Colonic mucosa (tissue), 4 donors: Measurements from ENCODE around the gene PLXNA3. TPM values are rescaled to one million over a fixed set of nuclear protein-coding genes. Genes with fewer than 3 reads are reported as not detected.

ENCODE experiments used
- DNase-seq: peaks from one replicate; pipeline ENCODE4 v3.0.0-alpha.2; 2020
- H3K27ac ChIP-seq: fragments of 200-600 bp; one replicate; pipeline ENCODE4 v1.8.0; 2021
- H3K27me3 ChIP-seq: fragments of 200-600 bp; one replicate; pipeline ENCODE4 v1.8.0; 2021
- H3K36me3 ChIP-seq: fragments of 200-600 bp; one replicate; pipeline ENCODE4 v1.8.0; 2021
- H3K4me1 ChIP-seq: fragments of 200-600 bp; one replicate; pipeline ENCODE4 v1.8.0; 2021; ENCODE audit warnings: mild to moderate bottlenecking
- H3K4me3 ChIP-seq: fragments of 200-600 bp; one replicate; pipeline ENCODE4 v1.8.0; 2021
- H3K9ac ChIP-seq, 2 donors: one replicate each; pipeline ENCODE4 v1.7.0; 2013; ENCODE audit warnings: control low read depth in 2 of 2, low read depth in 2 of 2, low read length in 2 of 2
- H3K9me3 ChIP-seq: fragments of 200-600 bp; one replicate; pipeline ENCODE4 v1.8.0; 2021
- intact Hi-C: fragments of 100-400 bp; cut with DNase I; formaldehyde crosslinking; loops from one replicate; pipeline ENCODE4 v1.14.1; 2022
- total RNA-seq, 2 donors: library from RNA; stranded (reverse); fragmentation: NEBNext Ultra II Directional in 1 of 2; extraction: Animal tissue kit (Norgen Biotek cat#: 25700) in 1 of 2; gene quantifications; one replicate each; pipeline ENCODE4 v1.2.1, GENCODE V29; 2021
- TF ChIP-seq, protein P1 (sequence below): fragments of 200-600 bp; IDR thresholded peaks from one replicate; pipeline ENCODE4 v1.8.0; 2022; ENCODE audit warnings: antibody characterized with exemption, mild to moderate bottlenecking
- donor health status: healthy.
- donor health status: DM: no; HTN: no; CAD: no.
- donor health status: DM: no; HTN: no; CAD: no.

PLXNA3 gene
- total RNA-seq, 2 donors from 2014 or later: 37.7 to 43.9 TPM

DNA sequence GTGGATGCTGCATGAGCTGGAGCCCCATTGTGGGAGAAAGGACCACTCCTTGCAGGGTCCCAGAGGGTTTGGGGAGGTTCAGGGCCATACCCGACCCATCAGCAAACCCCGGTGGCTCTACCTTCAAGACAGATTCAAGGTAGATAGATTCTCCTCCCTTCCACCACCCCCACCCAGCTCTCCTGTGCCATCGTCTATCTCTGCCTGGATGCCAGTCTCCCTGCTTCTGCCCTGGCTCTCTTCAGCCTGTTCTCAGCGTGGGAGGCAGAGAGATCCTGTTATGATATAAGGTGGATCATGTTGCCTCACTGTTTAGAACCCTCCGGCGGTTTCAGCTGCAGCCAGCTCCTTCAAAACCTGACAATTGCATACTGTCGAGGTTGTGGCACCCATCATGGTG, 15.6 kb downstream of the PLXNA3 start:
- no peak overlapping the region for H3K27ac ChIP-seq
- no peak for DNase-seq
- TF ChIP-seq, protein P1, sequence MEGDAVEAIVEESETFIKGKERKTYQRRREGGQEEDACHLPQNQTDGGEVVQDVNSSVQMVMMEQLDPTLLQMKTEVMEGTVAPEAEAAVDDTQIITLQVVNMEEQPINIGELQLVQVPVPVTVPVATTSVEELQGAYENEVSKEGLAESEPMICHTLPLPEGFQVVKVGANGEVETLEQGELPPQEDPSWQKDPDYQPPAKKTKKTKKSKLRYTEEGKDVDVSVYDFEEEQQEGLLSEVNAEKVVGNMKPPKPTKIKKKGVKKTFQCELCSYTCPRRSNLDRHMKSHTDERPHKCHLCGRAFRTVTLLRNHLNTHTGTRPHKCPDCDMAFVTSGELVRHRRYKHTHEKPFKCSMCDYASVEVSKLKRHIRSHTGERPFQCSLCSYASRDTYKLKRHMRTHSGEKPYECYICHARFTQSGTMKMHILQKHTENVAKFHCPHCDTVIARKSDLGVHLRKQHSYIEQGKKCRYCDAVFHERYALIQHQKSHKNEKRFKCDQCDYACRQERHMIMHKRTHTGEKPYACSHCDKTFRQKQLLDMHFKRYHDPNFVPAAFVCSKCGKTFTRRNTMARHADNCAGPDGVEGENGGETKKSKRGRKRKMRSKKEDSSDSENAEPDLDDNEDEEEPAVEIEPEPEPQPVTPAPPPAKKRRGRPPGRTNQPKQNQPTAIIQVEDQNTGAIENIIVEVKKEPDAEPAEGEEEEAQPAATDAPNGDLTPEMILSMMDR: no peak
- intact Hi-C loops: no loop called here
- H3K36me3 ChIP-seq: no peaks in the 10 kb centered on the region
- no peak overlapping the region for H3K9ac ChIP-seq
- no peaks in the 10 kb centered on the region for H3K9me3 ChIP-seq
- H3K4me1 ChIP-seq: no peaks in the 10 kb centered on the region
- no peaks in the 10 kb centered on the region for H3K27me3 ChIP-seq
- H3K4me3 ChIP-seq: no peak overlapping the region

DNA sequence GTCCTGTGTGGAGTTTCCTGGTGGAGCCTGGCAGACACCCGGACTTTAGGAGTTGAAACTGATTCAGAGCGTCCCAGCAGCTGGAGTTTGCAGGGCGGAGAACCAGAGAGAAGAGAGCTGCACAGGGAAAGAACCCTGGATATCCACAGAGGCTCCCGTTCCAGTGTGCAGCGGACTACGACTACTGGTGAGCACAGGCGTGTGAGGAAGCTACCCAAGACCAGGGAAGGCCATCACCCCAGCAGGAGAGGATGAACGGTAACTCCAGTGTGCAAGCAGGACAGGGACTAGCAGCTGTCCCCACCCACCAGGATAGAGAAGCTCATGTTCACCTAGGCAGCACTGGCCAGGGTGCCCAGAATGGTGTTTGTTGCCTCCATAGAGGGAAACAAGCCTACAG, 18.7 kb downstream of the PLXNA3 start:
- H3K27ac ChIP-seq: no peak overlapping the region
- TF ChIP-seq, protein P1: no peak
- intact Hi-C loops: no loop called here
- H3K36me3 ChIP-seq: no peaks in the 10 kb centered on the region
- DNase-seq: no peak
- no peak overlapping the region for H3K9ac ChIP-seq
- H3K4me3 ChIP-seq: no peak overlapping the region
- H3K9me3 ChIP-seq: no peaks in the 10 kb centered on the region
- no peaks in the 10 kb centered on the region for H3K4me1 ChIP-seq
- no peaks in the 10 kb centered on the region for H3K27me3 ChIP-seq

DNA sequence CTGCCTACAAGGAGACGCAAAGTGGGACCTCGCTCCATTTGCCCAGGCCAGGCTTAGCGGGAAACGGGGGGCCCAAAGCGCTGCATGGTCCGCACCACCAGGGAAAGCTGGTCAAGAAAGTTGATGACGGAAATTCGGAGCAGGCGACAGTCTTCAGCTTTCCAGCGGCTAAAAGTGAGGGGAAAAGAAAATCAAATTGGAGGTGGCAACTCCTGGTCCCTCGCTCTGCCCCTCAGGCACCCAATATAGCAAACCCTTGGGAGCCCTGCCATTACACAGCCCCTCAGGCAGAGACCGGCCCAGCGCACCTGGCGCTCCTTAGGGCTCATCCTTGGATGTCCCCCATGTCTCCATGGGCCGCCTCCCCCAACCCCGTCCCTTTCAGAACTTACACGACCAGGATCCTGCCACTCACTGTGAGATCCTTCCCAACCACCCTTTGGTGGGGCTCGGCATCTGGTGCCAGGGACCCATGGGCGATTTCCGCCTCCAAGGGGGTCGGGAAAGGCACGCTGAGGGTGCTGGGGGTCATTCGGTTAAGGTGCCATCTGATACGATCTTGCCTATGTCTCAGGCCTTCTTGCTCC, 19.9 kb downstream of the PLXNA3 start:
- Histone ChIP-seq H3K9me3 (no peaks in the 10 kb centered on the region), H3K36me3 (no peaks in the 10 kb centered on the region), H3K27me3 (no peaks in the 10 kb centered on the region), H3K4me1 (no peaks in the 10 kb centered on the region), H3K4me3 (peak overlapping the region; percentile 22), H3K27ac (no peak overlapping the region), H3K9ac (peak overlapping the region; percentile 44 to 56)
- intact Hi-C loops: no loop called here
- DNase-seq: peak; percentile 22
- TF ChIP-seq, protein P1: no peak

DNA sequence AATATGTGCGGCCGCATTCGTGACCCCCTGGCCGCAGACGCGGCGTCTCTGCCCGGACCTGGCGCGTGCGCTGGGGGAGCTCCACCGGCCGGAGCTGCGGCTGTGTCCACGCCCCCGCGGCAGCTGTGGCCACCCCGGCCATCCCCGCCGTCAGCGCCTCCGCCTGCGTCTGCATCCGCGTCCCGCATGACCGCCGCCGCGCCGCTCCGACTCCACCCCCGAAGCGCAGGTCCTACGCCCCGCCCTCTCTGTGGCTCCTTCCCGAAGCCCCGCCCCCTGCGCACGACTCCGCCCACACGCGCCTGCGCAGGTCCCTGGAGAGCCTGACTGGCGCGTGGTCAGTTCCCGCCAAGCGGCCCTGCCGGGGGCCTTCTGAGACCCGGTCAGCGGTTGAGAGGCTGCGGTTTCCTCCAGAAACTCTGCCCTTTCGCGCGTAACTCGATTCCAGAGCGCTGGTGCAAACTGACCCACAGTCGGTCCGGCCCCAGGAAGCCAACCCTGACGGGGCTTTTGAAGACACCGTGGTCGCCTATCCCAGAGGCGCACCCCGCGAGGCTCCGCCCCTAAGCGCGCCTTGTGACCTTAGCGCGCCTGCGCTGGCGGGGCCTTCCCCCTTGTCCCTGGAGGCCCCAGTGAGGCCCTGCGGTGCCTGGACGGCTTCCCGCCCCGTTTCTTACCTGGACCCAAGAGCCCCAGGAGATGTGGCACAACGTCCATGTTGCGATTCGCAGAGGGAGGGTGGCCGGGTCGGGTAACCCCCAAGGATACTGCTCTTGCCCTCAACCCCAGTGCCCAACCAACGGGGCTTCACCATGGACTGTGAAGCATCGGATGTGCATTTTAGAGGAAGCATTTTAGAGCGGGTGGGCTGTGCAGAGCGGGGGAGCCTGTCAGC, 20.9 kb downstream of the PLXNA3 start, which contains the start of gene LAGE3:
LAGE3 (minus strand) TSS at position 554 of the 895 bp plus-strand sequence; CDS start at position 188, 366 bp downstream.
- Histone ChIP-seq H3K36me3 (no peaks in the 10 kb centered on the region), H3K4me3 (peak within 1 kb of the TSS; percentile 22), H3K9me3 (no peaks in the 10 kb centered on the region), H3K27me3 (no peaks in the 10 kb centered on the region), H3K27ac (peak within 1 kb of the TSS; percentile 53), H3K4me1 (no peaks in the 10 kb centered on the region), H3K9ac (peak within 1 kb of the TSS; percentile 44 to 56)
- DNase-seq: peak; percentile 96
- intact Hi-C loops: no loop called here
- TF ChIP-seq, protein P1: no peak

DNA sequence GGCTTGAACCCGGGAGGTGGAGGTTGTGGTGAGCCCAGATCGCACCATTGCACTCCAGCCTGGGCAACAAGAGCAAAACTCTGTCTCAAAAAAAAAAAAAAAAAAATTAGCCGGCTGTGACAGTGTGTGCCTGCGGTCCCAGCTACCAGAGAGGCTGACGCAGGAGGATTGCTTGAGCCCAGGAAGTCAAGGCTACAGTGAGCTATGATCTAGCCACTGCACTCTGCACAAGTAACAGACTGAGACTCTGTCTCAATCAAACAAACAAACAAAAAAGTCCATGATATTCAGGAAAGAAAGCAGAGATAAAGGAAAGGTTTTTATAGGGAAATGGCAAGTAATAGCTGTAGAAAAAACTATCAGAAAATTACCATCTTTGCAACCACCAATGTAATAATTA, 23.1 kb downstream of the PLXNA3 start:
- Histone ChIP-seq H3K9me3 (no peaks in the 10 kb centered on the region), H3K27me3 (no peaks in the 10 kb centered on the region)

More for the DNA sequence above, 23.1 kb downstream of the PLXNA3 start:
- no peaks in the 10 kb centered on the region for H3K36me3 ChIP-seq
- TF ChIP-seq, protein P1: no peak
- DNase-seq: no peak
- H3K4me3 ChIP-seq: no peak overlapping the region
- intact Hi-C loops: no loop called here
- H3K9ac ChIP-seq: no peak overlapping the region
- H3K4me1 ChIP-seq: no peaks in the 10 kb centered on the region
- H3K27ac ChIP-seq: no peak overlapping the region
